NCI-H460 (cell line): Measurements from ENCODE around the gene PASD1. TPM values are rescaled to one million over a fixed set of nuclear protein-coding genes. Genes with fewer than 3 reads are reported as not detected.

Experiments
- total RNA-seq: library from RNA; depleted of rRNA; stranded (reverse); fragments of >200 nt; shearing (Covaris generic); gene quantifications from 2 replicates; pipeline ENCODE4 v1.2.3, GENCODE V29; 2014; rRNA removed

The PASD1 gene
- total RNA-seq, 1 experiment from 2014 or later, result not detected

Other genes with a start within 250 kb of the PASD1 start
- gene VMA21, start 166.5 kb upstream of the PASD1 start, total RNA-seq, result 120 and 126 TPM in 2 replicates
- gene PRRG3, start 131.8 kb downstream of the PASD1 start, total RNA-seq, result not detected in 2 replicates
- gene FATE1, start 152.4 kb downstream of the PASD1 start, total RNA-seq, result not detected in 2 replicates
- gene CNGA2, start 171.1 kb downstream of the PASD1 start, total RNA-seq, result not detected in 2 replicates